HepG2 (cell line): Measurements from ENCODE around the gene SPATS2.

ENCODE experiments used
- GTF2F1 ChIP-seq: fragments of 150-350 bp; IDR thresholded peaks from 2 replicates; pipeline ENCODE4 v1.6.1; 2014; ENCODE audit warnings: low read length
- PHF20 ChIP-seq: sonication (generic); formaldehyde crosslinking; IDR thresholded peaks from 2 replicates; pipeline ENCODE4 v1.5.0; 2020; ENCODE audit warnings: mild to moderate bottlenecking, missing genetic modification reagents
- RAD21 ChIP-seq: fragments of 450-650 bp; formaldehyde crosslinking; IDR thresholded peaks from 2 replicates; pipeline ENCODE4 v1.5.0; 2020; ENCODE audit warnings: mild to moderate bottlenecking
- RBM22 ChIP-seq: fragments of 200-400 bp; formaldehyde crosslinking; optimal IDR thresholded peaks from 2 replicates; pipeline ENCODE3; 2017; ENCODE audit warnings: mild to moderate bottlenecking, low read length, moderate library complexity
- TF ChIP-seq, protein P1 (sequence below): sonication (generic); formaldehyde crosslinking; IDR thresholded peaks from 2 replicates; pipeline ENCODE4 v1.5.0; 2020; ENCODE audit warnings: missing genetic modification reagents
- TF ChIP-seq, protein P2 (sequence below): sonication (generic); formaldehyde crosslinking; IDR thresholded peaks from 2 replicates; pipeline ENCODE4 v1.5.0; 2020; ENCODE audit warnings: mild to moderate bottlenecking, missing genetic modification reagents, moderate library complexity

DNA sequence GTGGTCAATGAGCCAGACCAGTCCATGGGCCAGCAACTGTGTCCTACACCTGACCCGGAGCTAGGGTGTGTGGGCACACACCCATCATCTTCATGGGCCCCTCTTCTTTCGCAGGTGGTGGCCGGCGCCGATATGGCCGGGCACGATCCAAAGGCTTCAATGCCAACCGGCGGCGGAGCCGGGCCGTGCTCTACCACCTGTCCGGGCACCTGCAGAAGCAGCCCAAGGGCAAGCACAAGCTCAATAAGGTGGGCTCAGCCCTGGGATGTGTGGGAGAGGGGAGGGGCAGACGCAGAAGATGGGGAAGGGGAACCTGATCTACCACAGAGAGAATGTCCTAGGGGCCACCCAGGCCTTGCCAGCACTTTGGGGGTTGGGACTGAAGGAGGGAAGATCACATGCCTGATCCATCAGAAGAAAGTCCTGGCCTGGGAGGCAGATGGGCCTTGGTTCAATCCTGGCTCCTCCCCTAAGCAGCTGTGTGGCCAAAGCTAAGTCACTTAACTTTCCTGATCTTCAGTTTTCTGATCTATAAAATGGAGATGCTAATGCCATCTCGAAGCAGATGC is 175.4 kb downstream of the SPATS2 start:
- no peak for TF ChIP-seq RAD21
- TF ChIP-seq, protein P1, sequence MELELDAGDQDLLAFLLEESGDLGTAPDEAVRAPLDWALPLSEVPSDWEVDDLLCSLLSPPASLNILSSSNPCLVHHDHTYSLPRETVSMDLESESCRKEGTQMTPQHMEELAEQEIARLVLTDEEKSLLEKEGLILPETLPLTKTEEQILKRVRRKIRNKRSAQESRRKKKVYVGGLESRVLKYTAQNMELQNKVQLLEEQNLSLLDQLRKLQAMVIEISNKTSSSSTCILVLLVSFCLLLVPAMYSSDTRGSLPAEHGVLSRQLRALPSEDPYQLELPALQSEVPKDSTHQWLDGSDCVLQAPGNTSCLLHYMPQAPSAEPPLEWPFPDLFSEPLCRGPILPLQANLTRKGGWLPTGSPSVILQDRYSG (CRISPR knock-in tag) = no peak
- no peak for TF ChIP-seq RBM22
- no peak for TF ChIP-seq PHF20 (CRISPR knock-in tag)
- TF ChIP-seq, protein P2, sequence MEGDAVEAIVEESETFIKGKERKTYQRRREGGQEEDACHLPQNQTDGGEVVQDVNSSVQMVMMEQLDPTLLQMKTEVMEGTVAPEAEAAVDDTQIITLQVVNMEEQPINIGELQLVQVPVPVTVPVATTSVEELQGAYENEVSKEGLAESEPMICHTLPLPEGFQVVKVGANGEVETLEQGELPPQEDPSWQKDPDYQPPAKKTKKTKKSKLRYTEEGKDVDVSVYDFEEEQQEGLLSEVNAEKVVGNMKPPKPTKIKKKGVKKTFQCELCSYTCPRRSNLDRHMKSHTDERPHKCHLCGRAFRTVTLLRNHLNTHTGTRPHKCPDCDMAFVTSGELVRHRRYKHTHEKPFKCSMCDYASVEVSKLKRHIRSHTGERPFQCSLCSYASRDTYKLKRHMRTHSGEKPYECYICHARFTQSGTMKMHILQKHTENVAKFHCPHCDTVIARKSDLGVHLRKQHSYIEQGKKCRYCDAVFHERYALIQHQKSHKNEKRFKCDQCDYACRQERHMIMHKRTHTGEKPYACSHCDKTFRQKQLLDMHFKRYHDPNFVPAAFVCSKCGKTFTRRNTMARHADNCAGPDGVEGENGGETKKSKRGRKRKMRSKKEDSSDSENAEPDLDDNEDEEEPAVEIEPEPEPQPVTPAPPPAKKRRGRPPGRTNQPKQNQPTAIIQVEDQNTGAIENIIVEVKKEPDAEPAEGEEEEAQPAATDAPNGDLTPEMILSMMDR (CRISPR knock-in tag) = no peak
- TF ChIP-seq GTF2F1 = no peak
